Cardiac fibroblast (primary cell): ENCODE measurements around the gene CTAGE8.
"Not testable (repeated sequence)": the region's sequence is repeated elsewhere in the genome, so short reads cannot be mapped to it uniquely, and the experiment has no call there.

Experiments
- DNase-seq, 2 donors: peaks; one replicate each; pipeline versions ENCODE4 v3.0.0 to v3.0.0-alpha.2; 2010; ENCODE audit warnings: low read depth in 2 of 2
- H3K4me3 ChIP-seq, 2 donors: replicated peaks in 1 of 2; 1 replicate in 1 of 2; 2 replicates in 1 of 2; pipeline ENCODE4 v1.5.1; 2011; ENCODE audit warnings: low read depth in 2 of 2, low read length in 2 of 2, mild to moderate bottlenecking in 2 of 2, moderate library complexity in 1 of 2

CTAGE8 gene

GRCh38 chr7:144218581-144218980 is 50.5 kb downstream of the CTAGE8 start:
- not testable (repeated sequence) for DNase-seq, H3K4me3 ChIP-seq

GRCh38 chr7:144217200-144217599 is 51.9 kb downstream of the CTAGE8 start:
- H3K4me3 ChIP-seq, DNase-seq: not testable (repeated sequence)
